ELF-1 (cell line): ENCODE data around the gene ZFP82.

ENCODE experiments used
- DNase-seq: peaks from one replicate; pipeline ENCODE4 v3.0.0-alpha.2; 2016; ENCODE audit warnings: low read depth, low spot score

ZFP82 gene

GRCh38 chr19:36373638-36374156 lies 44.7 kb downstream of the ZFP82 start:
- DNase-seq: no peak

DNA sequence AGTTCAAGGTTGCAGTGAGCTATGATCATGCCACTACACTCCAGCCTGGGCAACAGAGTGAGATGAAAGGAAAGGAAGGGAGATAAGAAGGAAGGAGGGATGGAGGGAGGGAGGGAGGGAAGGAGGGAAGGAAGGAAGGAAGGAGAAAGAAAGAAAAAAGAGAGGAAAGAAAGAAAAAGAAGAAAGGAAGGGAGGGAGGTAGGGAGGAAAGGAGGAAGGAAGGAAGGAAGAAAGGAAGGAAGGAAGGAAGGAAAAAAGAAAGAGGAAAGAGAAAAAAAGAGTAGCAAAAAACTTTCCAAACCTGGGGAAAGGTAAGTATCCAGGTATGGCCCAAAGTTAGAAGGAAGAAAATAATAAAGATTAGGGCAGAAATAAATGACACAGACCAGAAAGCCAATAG lies 46.6 kb downstream of the ZFP82 start:
- DNase-seq: no peak

DNA sequence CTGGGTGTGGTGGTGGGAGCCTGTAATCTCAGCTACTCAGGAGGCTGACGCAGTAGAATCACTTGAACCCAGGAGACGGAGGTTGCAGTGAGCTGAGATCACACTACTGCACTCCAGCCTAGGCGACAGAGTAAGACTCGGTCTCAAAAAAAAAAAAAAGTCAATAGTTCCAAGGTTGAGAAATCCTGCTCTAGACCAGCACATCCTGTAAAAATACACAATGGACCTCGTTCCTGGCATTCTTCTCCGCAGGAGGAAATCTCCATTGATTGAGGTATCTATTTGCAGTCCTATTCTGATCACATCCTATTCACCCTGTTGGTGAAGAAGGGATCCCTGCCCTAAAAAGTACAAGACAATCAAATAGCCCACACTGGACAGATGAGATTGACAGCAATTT lies 54.6 kb downstream of the ZFP82 start:
- DNase-seq: no peak
